Ramos (cell line): ENCODE results near the gene COL15A1.
"Not testable (repeated sequence)": the region's sequence is repeated elsewhere in the genome, so short reads cannot be mapped to it uniquely, and the experiment has no call there.

Experiments
- in situ Hi-C: fragments of 300-500 bp; cut with MboI; formaldehyde crosslinking; loops from one replicate; pipeline ENCODE4 v1.14.3; 2022; ENCODE audit warnings: low sequenced_read_pairs; ENCODE audit not compliant: unreplicated experiment

Gene COL15A1

GRCh38 chr9:98943682-98944056, at the start of gene COL15A1:
TSS of gene COL15A1 (plus strand) at chr9:98943907. CDS start at chr9:98944062, 155 bp downstream.
- in situ Hi-C loops, result no loop called here

GRCh38 chr9:98894171-98894570, 49.5 kb upstream of the COL15A1 start:
- in situ Hi-C loops, result no loop called here

GRCh38 chr9:98894761-98895160, 48.9 kb upstream of the COL15A1 start:
- in situ Hi-C loops, result no loop called here

- in situ Hi-C loops, result no loop called here
Observed at GRCh38 chr9:98896632-98897031, 47.1 kb upstream of the COL15A1 start.

- in situ Hi-C loops, result no loop called here
Observed at GRCh38 chr9:98897745-98898144, 46.0 kb upstream of the COL15A1 start.

- in situ Hi-C loops, result no loop called here
Observed at GRCh38 chr9:98899408-98900056, 44.2 kb upstream of the COL15A1 start.

- in situ Hi-C loops, result no loop called here
Observed at GRCh38 chr9:98900244-98900643, 43.5 kb upstream of the COL15A1 start.

- in situ Hi-C loops, result no loop called here
Observed at GRCh38 chr9:98900725-98901124, 43.0 kb upstream of the COL15A1 start.

- in situ Hi-C loops, result not testable (repeated sequence)
Observed at GRCh38 chr9:98901843-98902242, 41.9 kb upstream of the COL15A1 start.

GRCh38 chr9:98902516-98902915, 41.2 kb upstream of the COL15A1 start:
- in situ Hi-C loops, result no loop called here

GRCh38 chr9:98902925-98903324, 40.8 kb upstream of the COL15A1 start:
- in situ Hi-C loops, result no loop called here

- in situ Hi-C loops, result no loop called here
Observed at GRCh38 chr9:98903961-98904411, 39.7 kb upstream of the COL15A1 start.

- in situ Hi-C loops, result no loop called here
Observed at GRCh38 chr9:98905015-98905414, 38.7 kb upstream of the COL15A1 start.

- in situ Hi-C loops, result no loop called here
Observed at GRCh38 chr9:98906273-98907040, 37.2 kb upstream of the COL15A1 start.

- in situ Hi-C loops, result no loop called here
Observed at GRCh38 chr9:98907055-98907454, 36.7 kb upstream of the COL15A1 start.

GRCh38 chr9:98908897-98909634, 34.6 kb upstream of the COL15A1 start:
- in situ Hi-C loops, result no loop called here

GRCh38 chr9:98909935-98910334, 33.8 kb upstream of the COL15A1 start:
- in situ Hi-C loops, result no loop called here

- in situ Hi-C loops, result no loop called here
Observed at GRCh38 chr9:98911042-98911441, 32.7 kb upstream of the COL15A1 start.

- in situ Hi-C loops, result not testable (repeated sequence)
Observed at GRCh38 chr9:98911738-98912137, 32.0 kb upstream of the COL15A1 start.

- in situ Hi-C loops, result no loop called here
Observed at GRCh38 chr9:98912450-98912849, 31.3 kb upstream of the COL15A1 start.

GRCh38 chr9:98913044-98913443, 30.7 kb upstream of the COL15A1 start:
- in situ Hi-C loops, result no loop called here
